Trophoblast cell (in vitro differentiated cells and primary cell): ENCODE measurements around the gene MYOCD.

Experiments
- DNase-seq, 2 donors: peaks; one replicate each; pipeline ENCODE4 v3.0.0-alpha.2; 2016
- H2AFZ ChIP-seq: 2 replicates; pipeline ENCODE4 v1.6.1; 2013; ENCODE audit warnings: low read length, moderate library complexity, mild to moderate bottlenecking; ENCODE audit not compliant: insufficient read depth, poor library complexity
- H2AK5ac ChIP-seq: 2 replicates; pipeline ENCODE4 v1.6.1; 2013; ENCODE audit warnings: mild to moderate bottlenecking, low read length
- H2BK120ac ChIP-seq: 2 replicates; pipeline ENCODE4 v1.6.1; 2013; ENCODE audit warnings: low read length, mild to moderate bottlenecking, moderate library complexity; ENCODE audit not compliant: insufficient read depth, poor library complexity
- H2BK12ac ChIP-seq: 2 replicates; pipeline ENCODE4 v1.6.1; 2013; ENCODE audit warnings: mild to moderate bottlenecking, low read length, moderate library complexity
- H2BK5ac ChIP-seq: 2 replicates; pipeline ENCODE4 v1.6.1; 2013; ENCODE audit warnings: low read length, low read depth, moderate library complexity, mild to moderate bottlenecking; ENCODE audit not compliant: poor library complexity
- H3K14ac ChIP-seq: 2 replicates; pipeline ENCODE4 v1.6.1; 2013; ENCODE audit warnings: mild to moderate bottlenecking, low read length
- H3K18ac ChIP-seq: 2 replicates; pipeline ENCODE4 v1.6.1; 2013; ENCODE audit warnings: mild to moderate bottlenecking, low read length
- H3K23ac ChIP-seq: 2 replicates; pipeline ENCODE4 v1.6.1; 2013; ENCODE audit warnings: low read length
- H3K27ac ChIP-seq: 2 replicates; pipeline ENCODE4 v1.5.1; 2013; ENCODE audit warnings: low read depth, mild to moderate bottlenecking, inconsistent platforms, low read length, moderate library complexity
- H3K27me3 ChIP-seq: 2 replicates; pipeline ENCODE4 v1.6.1; 2013; ENCODE audit warnings: inconsistent platforms, mild to moderate bottlenecking, low read length, moderate library complexity; ENCODE audit not compliant: insufficient read depth
- H3K36me3 ChIP-seq, 2 experiments: 1 replicate in 1 of 2; 2 replicates in 1 of 2; pipeline ENCODE4 v1.6.1; 2013; ENCODE audit warnings: low read length in 2 of 2, mild to moderate bottlenecking in 2 of 2, moderate library complexity in 1 of 2; ENCODE audit not compliant: insufficient read depth in 2 of 2, control insufficient read depth in 1 of 2
- H3K4ac ChIP-seq: 2 replicates; pipeline ENCODE4 v1.6.1; 2013; ENCODE audit warnings: low read depth, mild to moderate bottlenecking, low read length, moderate library complexity
- H3K4me1 ChIP-seq, 2 experiments: 1 replicate in 1 of 2; 2 replicates in 1 of 2; pipeline ENCODE4 v1.6.1; 2013; ENCODE audit warnings: low read length in 2 of 2, mild to moderate bottlenecking in 2 of 2, moderate library complexity in 1 of 2; ENCODE audit not compliant: insufficient read depth in 2 of 2, control insufficient read depth in 1 of 2
- H3K4me2 ChIP-seq: 2 replicates; pipeline ENCODE4 v1.6.1; 2013; ENCODE audit warnings: inconsistent platforms, mild to moderate bottlenecking, low read length, moderate library complexity
- H3K4me3 ChIP-seq: 2 replicates; pipeline ENCODE4 v1.5.1; 2013; ENCODE audit warnings: mild to moderate bottlenecking, low read depth, low read length, inconsistent platforms
- H3K79me1 ChIP-seq: one replicate; pipeline ENCODE4 v1.6.1; 2013; ENCODE audit warnings: low read length
- H3K79me2 ChIP-seq: 2 replicates; pipeline ENCODE4 v1.6.1; 2013; ENCODE audit warnings: low read length, mild to moderate bottlenecking; ENCODE audit not compliant: control insufficient read depth, insufficient read depth, poor library complexity
- H3K9ac ChIP-seq: 2 replicates; pipeline ENCODE4 v1.6.1; 2013; ENCODE audit warnings: mild to moderate bottlenecking, low read length
- H3K9me3 ChIP-seq: 2 replicates; pipeline ENCODE4 v1.6.1; 2013; ENCODE audit warnings: low read depth, mild to moderate bottlenecking, control low read depth, inconsistent platforms, low read length; ENCODE audit not compliant: insufficient read depth
- H4K12ac ChIP-seq: 2 replicates; pipeline ENCODE4 v1.6.1; 2013; ENCODE audit warnings: low read depth, mild to moderate bottlenecking, low read length, moderate library complexity
- H4K8ac ChIP-seq: 2 replicates; pipeline ENCODE4 v1.6.1; 2013; ENCODE audit warnings: low read depth, mild to moderate bottlenecking, low read length, moderate library complexity
- H4K91ac ChIP-seq: one replicate; pipeline ENCODE4 v1.6.1; 2013; ENCODE audit warnings: low read depth, mild to moderate bottlenecking, low read length, moderate library complexity
- WGBS: extraction: QIAGEN DNeasy Blood & Tissue Kit; methylation state at CpG from one replicate; pipeline ENCODE4 v1.1.7; 2013; ENCODE audit warnings: missing lambda C conversion rate; ENCODE audit not compliant: insufficient read length, insufficient coverage; ENCODE audit errors: extremely low coverage; 5-methylcytosine and 5-hydroxymethylcytosine counted together

MYOCD gene

GRCh38 chr17:12693640-12694039 lies 27.9 kb downstream of the MYOCD start:
- DNase-seq = no peak
- no peaks in the 10 kb centered on the region for H3K4me1 ChIP-seq
- no peak overlapping the region for H3K18ac ChIP-seq
- H2BK120ac ChIP-seq = no peak overlapping the region
- no peak overlapping the region for H3K23ac ChIP-seq
- no peaks in the 10 kb centered on the region for H3K27me3 ChIP-seq
- H4K91ac ChIP-seq = no peak overlapping the region
- H2BK5ac ChIP-seq = no peak overlapping the region
- H3K36me3 ChIP-seq = no peaks in the 10 kb centered on the region
- H2BK12ac ChIP-seq = no peak overlapping the region
- H3K9me3 ChIP-seq = no peaks in the 10 kb centered on the region
- H3K4me2 ChIP-seq = no peak overlapping the region
- H3K27ac ChIP-seq = no peak overlapping the region
- no peak overlapping the region for H3K14ac ChIP-seq
- no peak overlapping the region for H3K4me3 ChIP-seq
- H3K79me2 ChIP-seq = no peaks in the 10 kb centered on the region
- no peak overlapping the region for H2AFZ ChIP-seq
- WGBS = no CpG with 5 or more reads among the region's 1 CpG
- no peak overlapping the region for H4K12ac ChIP-seq
- H4K8ac ChIP-seq = no peak overlapping the region
- no peaks in the 10 kb centered on the region for H3K79me1 ChIP-seq
- no peak overlapping the region for H3K9ac ChIP-seq
- H2AK5ac ChIP-seq = no peak overlapping the region
- H3K4ac ChIP-seq = no peak overlapping the region

DNA sequence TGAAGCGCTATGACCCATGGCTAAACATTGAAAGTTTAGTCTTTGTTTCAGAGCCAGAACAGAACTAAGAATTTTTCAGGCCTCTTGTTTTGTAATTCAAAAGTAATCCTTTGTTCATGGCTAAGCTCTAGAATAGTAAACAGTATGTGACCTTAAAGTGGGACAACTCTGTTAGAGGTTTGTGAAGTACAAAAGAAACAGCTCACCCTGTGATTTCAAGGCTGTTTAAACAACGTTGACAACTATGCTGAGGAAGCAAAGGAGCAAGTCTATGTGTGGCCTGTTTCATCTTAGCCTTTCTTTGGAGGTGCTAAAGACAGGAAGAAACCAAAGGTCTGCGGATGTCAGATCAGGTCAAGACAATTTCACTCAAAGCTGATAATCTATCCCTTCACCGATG lies 40.4 kb downstream of the MYOCD start:
- Histone ChIP-seq H2BK12ac (no peak overlapping the region), H3K4ac (no peak overlapping the region), H2BK120ac (no peak overlapping the region), H3K14ac (no peak overlapping the region), H3K27ac (no peak overlapping the region), H4K12ac (no peak overlapping the region), H3K36me3 (no peaks in the 10 kb centered on the region), H2BK5ac (no peak overlapping the region), H3K9ac (no peak overlapping the region), H2AK5ac (no peak overlapping the region), H3K4me2 (no peak overlapping the region), H3K4me1 (no peaks in the 10 kb centered on the region), H2AFZ (no peak overlapping the region), H4K8ac (no peak overlapping the region), H3K9me3 (no peaks in the 10 kb centered on the region), H3K4me3 (no peak overlapping the region), H4K91ac (no peak overlapping the region), H3K27me3 (no peaks in the 10 kb centered on the region), H3K79me1 (no peaks in the 10 kb centered on the region), H3K18ac (no peak overlapping the region), H3K79me2 (no peaks in the 10 kb centered on the region), H3K23ac (no peak overlapping the region)
- no CpG with 5 or more reads among the region's 4 CpGs for WGBS
- no peak for DNase-seq

DNA sequence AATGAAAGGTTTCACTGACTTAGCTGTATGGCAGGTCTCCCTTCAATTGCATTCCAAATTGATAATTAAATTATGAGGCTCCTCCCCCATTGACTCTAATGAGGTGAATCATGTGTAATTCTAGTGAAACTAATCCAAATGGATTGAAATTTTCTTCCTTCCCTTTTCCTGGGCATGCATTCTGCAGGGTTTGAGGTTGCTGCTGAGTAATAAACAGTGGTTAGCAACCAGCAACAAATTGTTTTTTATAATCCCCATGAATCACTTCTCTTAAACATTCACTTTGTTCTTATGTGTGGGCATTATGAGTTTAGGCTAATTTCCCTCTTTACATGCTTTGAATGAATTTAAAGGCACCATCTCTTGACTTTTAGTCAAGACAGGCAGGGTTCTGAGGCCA lies 43.4 kb downstream of the MYOCD start:
- Histone ChIP-seq H3K79me1 (no peaks in the 10 kb centered on the region), H2AK5ac (no peak overlapping the region), H3K27me3 (no peaks in the 10 kb centered on the region), H3K9ac (no peak overlapping the region), H3K4me2 (no peak overlapping the region), H4K91ac (no peak overlapping the region), H3K4ac (no peak overlapping the region), H3K79me2 (no peaks in the 10 kb centered on the region), H2BK12ac (no peak overlapping the region), H3K9me3 (no peaks in the 10 kb centered on the region), H3K18ac (no peak overlapping the region), H3K36me3 (no peaks in the 10 kb centered on the region), H2AFZ (no peak overlapping the region), H3K4me3 (no peak overlapping the region), H4K12ac (no peak overlapping the region), H2BK5ac (no peak overlapping the region), H4K8ac (no peak overlapping the region), H3K23ac (no peak overlapping the region), H3K4me1 (no peaks in the 10 kb centered on the region), H3K14ac (no peak overlapping the region), H3K27ac (no peak overlapping the region), H2BK120ac (no peak overlapping the region)
- no peak for DNase-seq

- H3K4me1 ChIP-seq = peaks cover 7 to 8% of the 10 kb centered on the region in 2 experiments
- H3K27ac ChIP-seq = no peak overlapping the region
- H4K8ac ChIP-seq = no peak overlapping the region
- H3K18ac ChIP-seq = no peak overlapping the region
- no CpG with 5 or more reads among the region's 4 CpGs for WGBS
- H2BK5ac ChIP-seq = no peak overlapping the region
- H2AK5ac ChIP-seq = no peak overlapping the region
- no peak overlapping the region for H3K9ac ChIP-seq
- H3K4ac ChIP-seq = no peak overlapping the region
- H3K4me3 ChIP-seq = no peak overlapping the region
- H4K91ac ChIP-seq = no peak overlapping the region
- H3K36me3 ChIP-seq = peaks cover 0 to 4% of the 10 kb centered on the region in 2 experiments
- H3K4me2 ChIP-seq = no peak overlapping the region
- no peak overlapping the region for H2AFZ ChIP-seq
- H3K23ac ChIP-seq = no peak overlapping the region
- H2BK120ac ChIP-seq = no peak overlapping the region
- no peaks in the 10 kb centered on the region for H3K9me3 ChIP-seq
- no peak for DNase-seq
- no peak overlapping the region for H2BK12ac ChIP-seq
- H3K79me1 ChIP-seq = no peaks in the 10 kb centered on the region
- H3K14ac ChIP-seq = no peak overlapping the region
- no peaks in the 10 kb centered on the region for H3K27me3 ChIP-seq
- no peaks in the 10 kb centered on the region for H3K79me2 ChIP-seq
- H4K12ac ChIP-seq = no peak overlapping the region
Observed at GRCh38 chr17:12712415-12712814, 46.7 kb downstream of the MYOCD start.
